ENCODE data around the gene SEL1L2. TPM values are rescaled to one million over a fixed set of nuclear protein-coding genes. Genes with fewer than 3 reads are reported as not detected.

SEL1L2 gene
- polyA plus RNA-seq, 2 of the 4 experiments (the other 2 are of a cell fraction) = not detected

DNA sequence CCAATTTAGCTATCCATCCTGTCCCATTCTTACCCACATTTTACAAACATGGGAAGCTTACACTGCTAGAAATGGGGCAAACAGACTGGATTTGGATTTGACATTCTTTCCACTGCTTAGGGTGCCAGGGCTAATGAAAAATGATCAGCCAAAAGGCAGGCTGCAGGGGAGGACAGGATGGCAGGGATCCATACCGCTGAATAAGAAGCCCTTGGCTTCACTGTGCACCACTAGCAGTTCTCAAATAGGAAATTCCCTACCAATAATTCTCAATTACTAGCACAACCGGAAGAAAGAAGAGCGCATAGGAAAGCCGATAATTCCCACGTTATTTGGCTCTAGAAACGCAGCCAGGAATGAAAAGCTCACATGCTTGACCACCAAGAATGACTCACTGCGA lies 132.5 kb downstream of the SEL1L2 start (continued):
- no peak for TF ChIP-seq HEYL (CRISPR knock-in tag; IDR thresholded peaks at IDR 0.05)
- no peak for TF ChIP-seq EHF (CRISPR knock-in tag; IDR thresholded peaks at IDR 0.05)
- no peak for TF ChIP-seq RNF2 (IDR thresholded peaks at IDR 0.05; ENCODE audit: borderline replicate concordance, low read depth)
- TF ChIP-seq CHD2 (IDR thresholded peaks at IDR 0.05; ENCODE audit: low read length, partially characterized antibody) = no peak

DNA sequence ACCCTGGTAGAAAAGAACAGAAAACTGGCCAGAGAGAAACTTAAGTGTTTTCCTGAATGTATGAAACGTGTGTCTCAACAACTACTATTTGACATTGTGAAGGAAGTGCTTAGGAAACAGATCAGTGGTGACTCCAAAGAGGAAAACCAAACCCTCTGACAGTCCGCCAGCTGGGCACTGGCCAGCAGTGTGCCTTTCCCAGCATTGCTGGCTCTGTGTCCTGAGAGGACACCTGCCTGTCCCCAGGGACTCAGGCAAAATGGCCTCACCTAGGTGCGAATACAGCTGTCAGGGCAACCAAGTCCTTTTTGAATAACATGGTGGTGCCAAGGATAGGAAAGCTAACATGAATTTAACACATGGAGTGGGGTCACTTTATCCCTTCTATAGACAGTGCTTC lies 133.1 kb downstream of the SEL1L2 start:
- TF ChIP-seq, protein P1, sequence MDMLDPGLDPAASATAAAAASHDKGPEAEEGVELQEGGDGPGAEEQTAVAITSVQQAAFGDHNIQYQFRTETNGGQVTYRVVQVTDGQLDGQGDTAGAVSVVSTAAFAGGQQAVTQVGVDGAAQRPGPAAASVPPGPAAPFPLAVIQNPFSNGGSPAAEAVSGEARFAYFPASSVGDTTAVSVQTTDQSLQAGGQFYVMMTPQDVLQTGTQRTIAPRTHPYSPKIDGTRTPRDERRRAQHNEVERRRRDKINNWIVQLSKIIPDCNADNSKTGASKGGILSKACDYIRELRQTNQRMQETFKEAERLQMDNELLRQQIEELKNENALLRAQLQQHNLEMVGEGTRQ (IDR thresholded peaks at IDR 0.05) = no peak
- no peak for TF ChIP-seq TFCP2L1 (CRISPR knock-in tag; IDR thresholded peaks at IDR 0.05)
- TF ChIP-seq, protein P2, sequence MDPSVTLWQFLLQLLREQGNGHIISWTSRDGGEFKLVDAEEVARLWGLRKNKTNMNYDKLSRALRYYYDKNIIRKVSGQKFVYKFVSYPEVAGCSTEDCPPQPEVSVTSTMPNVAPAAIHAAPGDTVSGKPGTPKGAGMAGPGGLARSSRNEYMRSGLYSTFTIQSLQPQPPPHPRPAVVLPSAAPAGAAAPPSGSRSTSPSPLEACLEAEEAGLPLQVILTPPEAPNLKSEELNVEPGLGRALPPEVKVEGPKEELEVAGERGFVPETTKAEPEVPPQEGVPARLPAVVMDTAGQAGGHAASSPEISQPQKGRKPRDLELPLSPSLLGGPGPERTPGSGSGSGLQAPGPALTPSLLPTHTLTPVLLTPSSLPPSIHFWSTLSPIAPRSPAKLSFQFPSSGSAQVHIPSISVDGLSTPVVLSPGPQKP (IDR thresholded peaks at IDR 0.05; ENCODE audit: low read depth, low read length) = no peak
- no peak for TF ChIP-seq JUNB (IDR thresholded peaks at IDR 0.05)
- Histone ChIP-seq H3K9me3 (no peaks in the 10 kb centered on the region), H3K4me3 (no peak overlapping the region), H3K4me1 (no peaks in the 10 kb centered on the region), H3K4me2 (no peak overlapping the region), H3K27ac (no peak overlapping the region)
- DNase-seq (ENCODE audit: low read depth in 1 of 2, low spot score in 1 of 2) (no peak), ATAC-seq (no peak), FAIRE-seq (no peak)
- 25% methylated on average over 3 of the region's 3 CpGs for WGBS (ENCODE audit: missing lambda C conversion rate)
- ChIA-PET POLR2A (no interaction called here), CTCF (interaction anchor here (1.0 kb wide), 1 partner anchor 81 kb away, joined by 3 read pairs; no protein-coding TSS in a partner anchor)

DNA sequence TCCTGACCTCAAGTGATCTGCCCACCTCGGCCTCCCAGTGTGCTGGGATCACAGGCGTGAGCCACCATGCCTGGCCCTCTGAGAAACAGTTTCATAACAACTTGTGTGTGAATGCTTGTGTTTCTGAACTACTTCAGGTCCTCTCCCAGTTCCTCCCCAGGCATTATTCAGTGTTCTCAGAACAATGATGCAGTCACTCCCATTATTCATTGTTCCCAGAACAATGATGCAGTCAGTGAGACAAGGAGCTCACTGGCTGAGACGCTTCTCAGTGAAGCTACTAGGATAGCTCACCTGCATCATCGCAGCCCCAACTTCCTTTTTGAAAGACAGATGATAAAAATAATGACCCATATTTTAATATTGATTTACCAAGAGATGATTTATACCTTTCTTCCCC lies 134.1 kb downstream of the SEL1L2 start:
- DNase-seq (ENCODE audit: low read depth in 1 of 2, low spot score in 1 of 2) (no peak), FAIRE-seq (no peak), ATAC-seq (no peak)
- TF ChIP-seq HOXB5 (CRISPR knock-in tag; IDR thresholded peaks at IDR 0.05) (no peak), CHD2 (IDR thresholded peaks at IDR 0.05; ENCODE audit: low read length, partially characterized antibody) (no peak), HOXA7 (CRISPR knock-in tag; IDR thresholded peaks at IDR 0.05) (no peak), SREBF2 (IDR thresholded peaks at IDR 0.05) (no peak), RCOR1 (IDR thresholded peaks at IDR 0.05; ENCODE audit: low read depth, low read length) (no peak)
- TF ChIP-seq, protein P3, sequence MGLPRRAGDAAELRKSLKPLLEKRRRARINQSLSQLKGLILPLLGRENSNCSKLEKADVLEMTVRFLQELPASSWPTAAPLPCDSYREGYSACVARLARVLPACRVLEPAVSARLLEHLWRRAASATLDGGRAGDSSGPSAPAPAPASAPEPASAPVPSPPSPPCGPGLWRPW (IDR thresholded peaks at IDR 0.05) = no peak
- TF ChIP-seq, protein P4, sequence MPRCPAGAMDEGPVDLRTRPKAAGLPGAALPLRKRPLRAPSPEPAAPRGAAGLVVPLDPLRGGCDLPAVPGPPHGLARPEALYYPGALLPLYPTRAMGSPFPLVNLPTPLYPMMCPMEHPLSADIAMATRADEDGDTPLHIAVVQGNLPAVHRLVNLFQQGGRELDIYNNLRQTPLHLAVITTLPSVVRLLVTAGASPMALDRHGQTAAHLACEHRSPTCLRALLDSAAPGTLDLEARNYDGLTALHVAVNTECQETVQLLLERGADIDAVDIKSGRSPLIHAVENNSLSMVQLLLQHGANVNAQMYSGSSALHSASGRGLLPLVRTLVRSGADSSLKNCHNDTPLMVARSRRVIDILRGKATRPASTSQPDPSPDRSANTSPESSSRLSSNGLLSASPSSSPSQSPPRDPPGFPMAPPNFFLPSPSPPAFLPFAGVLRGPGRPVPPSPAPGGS (IDR thresholded peaks at IDR 0.05) = no peak
- TF ChIP-seq, protein P2 (IDR thresholded peaks at IDR 0.05; ENCODE audit: low read depth, low read length) = no peak
- POLR2A ChIA-PET = no interaction called here
- CTCF ChIA-PET = no interaction called here
- Histone ChIP-seq H3K4me2 (no peak overlapping the region), H3K27ac (no peak overlapping the region), H3K4me3 (no peak overlapping the region), H3K4me1 (no peaks in the 10 kb centered on the region), H3K9me3 (no peaks in the 10 kb centered on the region)
- WGBS (ENCODE audit: missing lambda C conversion rate) = 5% methylated on average over 4 of the region's 4 CpGs

DNA sequence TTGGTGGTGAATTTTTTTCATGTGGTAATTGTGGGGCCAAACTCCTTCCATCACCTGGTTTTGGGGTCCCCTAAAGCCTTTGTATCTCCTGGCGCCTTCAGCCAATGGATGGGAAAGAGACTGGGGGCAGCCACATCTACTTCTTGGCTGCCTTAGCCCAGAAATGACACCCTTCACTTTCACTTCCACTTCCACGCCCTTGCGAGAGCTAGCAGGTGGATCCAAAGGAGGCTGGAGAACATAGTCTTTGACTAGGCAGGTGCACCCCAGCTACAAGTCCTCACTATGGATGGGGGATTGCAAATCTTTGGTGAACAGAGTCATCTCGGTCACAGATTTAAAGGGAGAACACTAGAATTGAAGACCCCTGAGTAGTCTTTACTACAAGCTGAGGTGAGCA lies 134.8 kb downstream of the SEL1L2 start:
- TF ChIP-seq CHD2 (IDR thresholded peaks at IDR 0.05; ENCODE audit: low read length, partially characterized antibody) (no peak), HDAC2 (IDR thresholded peaks at IDR 0.05) (no peak), EHF (CRISPR knock-in tag; IDR thresholded peaks at IDR 0.05) (no peak), FOSB (CRISPR knock-in tag; IDR thresholded peaks at IDR 0.05) (no peak), CBX8 (IDR thresholded peaks at IDR 0.05) (no peak), FOSL2 (IDR thresholded peaks at IDR 0.05) (no peak), FOSL2 (CRISPR knock-in tag; IDR thresholded peaks at IDR 0.05) (no peak), ZC3H11A (IDR thresholded peaks at IDR 0.05) (no peak)
- Histone ChIP-seq H3K4me2 (no peak overlapping the region), H3K27ac (no peak overlapping the region), H3K9me3 (no peaks in the 10 kb centered on the region), H3K4me3 (no peak overlapping the region), H3K4me1 (no peaks in the 10 kb centered on the region)
- ChIA-PET POLR2A (no interaction called here), CTCF (interaction anchor here (1.2 kb wide), 1 partner anchor 8 kb away, joined by 5 read pairs; no protein-coding TSS in a partner anchor)
- no peak for FAIRE-seq
- WGBS (ENCODE audit: missing lambda C conversion rate) = 30% methylated on average over 4 of the region's 4 CpGs
- no peak for ATAC-seq
- no peak for DNase-seq (ENCODE audit: low read depth in 1 of 2, low spot score in 1 of 2)
